GM12875 (cell line): Measurements from ENCODE around the gene METTL1.

Experiments
- H3K4me3 ChIP-seq: one replicate; pipeline ENCODE4 v1.5.1; 2011; ENCODE audit warnings: low read depth, low read length, control low read depth
- TF ChIP-seq, protein P1 (sequence below): IDR thresholded peaks from 2 replicates; pipeline ENCODE4 v1.5.1; 2011; ENCODE audit warnings: low read depth, mild to moderate bottlenecking, control low read depth, inconsistent platforms, low read length, moderate library complexity, borderline replicate concordance; ENCODE audit not compliant: insufficient read depth

Gene METTL1

DNA sequence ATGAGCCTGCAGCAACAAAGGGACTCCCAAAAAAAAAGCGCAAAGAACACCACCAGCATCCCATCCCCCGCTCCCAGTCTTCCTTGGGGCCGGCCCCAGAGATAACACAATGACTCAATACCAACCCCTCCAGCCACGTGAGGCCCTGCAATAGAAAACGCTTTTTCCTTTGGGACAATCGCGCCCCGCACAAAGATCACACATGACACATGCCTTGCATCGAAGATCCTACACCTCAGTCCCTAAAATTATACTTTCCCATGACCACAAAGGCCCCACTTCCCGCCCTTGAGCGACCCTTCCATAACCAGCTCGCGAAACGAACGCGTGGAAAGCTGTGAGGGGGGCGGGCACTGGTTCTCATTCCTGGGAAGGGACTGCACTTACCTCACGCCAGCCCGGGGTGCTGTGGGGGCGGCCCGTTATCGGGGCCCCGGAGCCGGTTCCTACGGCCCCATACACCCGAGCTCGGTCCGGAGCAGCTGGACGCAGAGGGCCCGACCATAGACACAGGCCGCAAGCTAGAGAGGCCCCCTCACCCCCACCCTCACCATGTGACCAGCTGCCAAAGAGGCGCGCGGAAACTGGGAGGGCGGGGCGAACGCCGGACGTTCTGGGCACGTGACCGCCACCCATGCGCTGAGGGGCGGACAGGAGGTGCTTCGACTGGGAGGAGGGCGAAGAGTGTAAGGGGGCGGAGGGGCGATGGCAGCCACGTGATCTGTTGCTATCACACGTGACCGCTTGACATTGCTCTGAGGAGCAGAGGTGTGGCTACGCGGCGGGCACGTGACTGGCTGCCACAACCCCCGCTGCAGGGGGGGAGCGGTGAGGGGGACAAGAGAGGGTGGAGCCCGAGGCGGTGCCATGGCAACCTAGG lies 19.9 kb downstream of the METTL1 start, which contains the start of gene CDK4:
CDK4 (minus strand) TSS at position 523 of the 880 bp plus-strand sequence. CDS start 593 bp downstream, outside the sequence.
- TF ChIP-seq, protein P1, sequence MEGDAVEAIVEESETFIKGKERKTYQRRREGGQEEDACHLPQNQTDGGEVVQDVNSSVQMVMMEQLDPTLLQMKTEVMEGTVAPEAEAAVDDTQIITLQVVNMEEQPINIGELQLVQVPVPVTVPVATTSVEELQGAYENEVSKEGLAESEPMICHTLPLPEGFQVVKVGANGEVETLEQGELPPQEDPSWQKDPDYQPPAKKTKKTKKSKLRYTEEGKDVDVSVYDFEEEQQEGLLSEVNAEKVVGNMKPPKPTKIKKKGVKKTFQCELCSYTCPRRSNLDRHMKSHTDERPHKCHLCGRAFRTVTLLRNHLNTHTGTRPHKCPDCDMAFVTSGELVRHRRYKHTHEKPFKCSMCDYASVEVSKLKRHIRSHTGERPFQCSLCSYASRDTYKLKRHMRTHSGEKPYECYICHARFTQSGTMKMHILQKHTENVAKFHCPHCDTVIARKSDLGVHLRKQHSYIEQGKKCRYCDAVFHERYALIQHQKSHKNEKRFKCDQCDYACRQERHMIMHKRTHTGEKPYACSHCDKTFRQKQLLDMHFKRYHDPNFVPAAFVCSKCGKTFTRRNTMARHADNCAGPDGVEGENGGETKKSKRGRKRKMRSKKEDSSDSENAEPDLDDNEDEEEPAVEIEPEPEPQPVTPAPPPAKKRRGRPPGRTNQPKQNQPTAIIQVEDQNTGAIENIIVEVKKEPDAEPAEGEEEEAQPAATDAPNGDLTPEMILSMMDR = no peak
- H3K4me3 ChIP-seq = peak within 1 kb of the TSS; percentile 83

DNA sequence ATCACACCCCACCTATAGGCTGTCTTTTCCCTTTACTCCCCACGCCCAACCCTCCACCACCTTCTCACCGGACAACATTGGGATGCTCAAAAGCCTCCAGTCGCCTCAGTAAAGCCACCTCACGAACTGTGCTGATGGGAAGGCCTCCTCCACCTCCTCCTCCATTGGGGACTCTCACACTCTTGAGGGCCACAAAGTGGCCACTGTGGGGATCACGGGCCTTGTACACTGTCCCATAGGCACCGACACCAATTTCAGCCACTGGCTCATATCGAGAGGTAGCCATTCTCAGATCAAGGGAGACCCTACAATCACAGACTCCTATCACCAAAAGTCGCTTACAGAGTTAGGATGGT lies 20.5 kb downstream of the METTL1 start:
- TF ChIP-seq, protein P1 = no peak

DNA sequence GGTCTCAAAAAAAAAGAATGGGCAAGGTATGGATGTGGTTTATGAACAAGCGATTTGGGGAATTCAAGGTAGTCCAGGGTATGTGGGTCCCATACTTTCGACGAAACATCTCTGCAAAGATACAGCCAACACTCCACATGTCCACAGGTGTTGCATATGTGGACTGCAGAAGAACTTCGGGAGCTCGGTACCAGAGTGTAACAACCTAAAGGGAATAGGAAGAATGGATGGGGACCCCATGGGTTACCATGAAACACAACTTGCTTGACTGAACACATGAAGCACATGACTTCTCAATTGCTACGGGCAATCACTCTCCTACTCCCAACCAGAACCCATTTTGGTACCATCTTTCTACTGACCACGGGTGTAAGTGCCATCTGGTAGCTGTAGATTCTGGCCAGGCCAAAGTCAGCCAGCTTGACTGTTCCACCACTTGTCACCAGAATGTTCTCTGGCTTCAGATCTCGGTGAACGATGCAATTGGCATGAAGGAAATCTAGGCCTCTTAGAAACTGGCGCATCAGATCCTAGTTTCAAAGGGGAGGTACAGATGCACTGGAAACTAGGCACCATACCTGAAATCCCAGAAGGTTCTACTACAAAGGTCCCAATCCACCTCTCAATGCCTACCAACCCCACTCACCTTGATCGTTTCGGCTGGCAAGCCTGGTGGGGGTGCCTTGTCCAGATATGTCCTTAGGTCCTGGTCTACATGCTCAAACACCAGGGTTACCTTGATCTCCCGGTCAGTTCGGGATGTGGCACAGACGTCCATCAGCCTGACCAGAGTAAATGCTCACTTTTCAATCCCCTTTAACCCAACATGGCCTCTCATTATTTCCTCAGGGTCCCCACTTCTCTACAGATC lies 21.1 kb downstream of the METTL1 start:
- TF ChIP-seq, protein P1 = no peak
- H3K4me3 ChIP-seq = peak overlapping the region; percentile 83

More for the DNA sequence above, 20.5 kb downstream of the METTL1 start:
- H3K4me3 ChIP-seq = peak overlapping the region; percentile 83

DNA sequence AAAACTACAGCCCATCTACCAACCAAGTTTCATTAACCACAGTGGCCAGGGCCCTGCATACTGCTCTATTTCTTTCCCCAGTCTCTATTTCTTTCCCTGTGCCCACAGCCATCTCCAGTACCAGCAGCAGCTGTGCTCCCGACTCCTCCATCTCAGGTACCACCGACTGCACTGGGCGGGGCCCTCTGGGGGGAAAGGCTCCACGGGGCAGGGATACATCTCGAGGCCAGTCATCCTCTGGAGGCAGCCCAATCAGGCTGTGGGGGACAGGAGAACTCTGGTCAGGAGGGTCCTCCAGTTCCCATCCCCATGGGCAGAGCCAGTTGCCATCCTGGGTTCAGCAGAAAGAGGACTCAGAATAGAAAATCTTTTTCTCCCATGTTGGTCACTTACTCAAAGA lies 22.8 kb downstream of the METTL1 start:
- TF ChIP-seq, protein P1 = no peak
- no peak overlapping the region for H3K4me3 ChIP-seq

DNA sequence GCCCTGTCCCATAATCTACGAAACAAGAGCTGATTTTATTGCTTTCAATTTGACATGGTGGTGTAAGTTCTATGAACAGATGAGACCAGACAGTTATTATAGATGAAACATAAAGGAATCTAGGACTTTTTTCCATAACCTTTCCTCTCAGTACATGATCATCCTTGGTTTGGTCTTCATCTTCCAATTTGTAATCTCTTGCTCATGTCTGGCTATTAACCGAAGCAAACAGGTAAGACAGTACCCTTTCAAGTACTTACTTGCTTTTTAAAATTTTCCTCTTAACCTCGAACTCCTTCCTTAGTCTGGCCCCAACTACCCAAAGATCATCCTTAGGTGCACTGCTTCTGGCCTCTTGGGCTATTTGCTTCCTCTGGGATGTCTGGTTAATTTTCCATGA lies 25.9 kb downstream of the METTL1 start:
- H3K4me3 ChIP-seq = no peak overlapping the region
- TF ChIP-seq, protein P1 = no peak

DNA sequence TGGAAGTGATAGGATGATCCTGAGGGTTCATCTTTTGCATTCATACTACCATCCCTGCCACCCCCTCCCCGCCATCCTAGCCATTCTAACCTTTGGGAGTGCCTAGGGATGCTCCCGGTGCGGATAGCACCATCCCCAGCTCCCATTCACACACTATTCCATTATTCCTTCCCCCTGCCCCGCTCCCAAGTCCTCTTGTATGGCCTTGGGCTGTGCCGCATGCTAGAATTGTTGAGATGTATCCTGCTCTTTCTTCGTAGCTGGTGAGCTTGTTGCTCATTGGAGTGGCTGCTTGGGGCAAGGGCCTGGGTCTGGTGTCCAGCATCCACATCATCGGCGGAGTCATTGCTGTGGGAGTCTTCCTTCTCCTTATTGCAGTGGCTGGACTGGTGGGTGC lies 26.4 kb downstream of the METTL1 start:
- TF ChIP-seq, protein P1 = no peak
- H3K4me3 ChIP-seq = peak overlapping the region; percentile 61
